ENCODE measurements around the gene BLOC1S3. TPM values are rescaled to one million over a fixed set of nuclear protein-coding genes. Genes with fewer than 3 reads are reported as not detected.

Gene BLOC1S3
- total RNA-seq, 2 experiments from 2014 or later = 11.9 to 14.3 TPM

- CTCF ChIA-PET = no interaction called here
- POLR2A ChIA-PET = no interaction called here
Observed at GRCh38 chr19:45145270-45146189, 33.1 kb upstream of the BLOC1S3 start.

DNA sequence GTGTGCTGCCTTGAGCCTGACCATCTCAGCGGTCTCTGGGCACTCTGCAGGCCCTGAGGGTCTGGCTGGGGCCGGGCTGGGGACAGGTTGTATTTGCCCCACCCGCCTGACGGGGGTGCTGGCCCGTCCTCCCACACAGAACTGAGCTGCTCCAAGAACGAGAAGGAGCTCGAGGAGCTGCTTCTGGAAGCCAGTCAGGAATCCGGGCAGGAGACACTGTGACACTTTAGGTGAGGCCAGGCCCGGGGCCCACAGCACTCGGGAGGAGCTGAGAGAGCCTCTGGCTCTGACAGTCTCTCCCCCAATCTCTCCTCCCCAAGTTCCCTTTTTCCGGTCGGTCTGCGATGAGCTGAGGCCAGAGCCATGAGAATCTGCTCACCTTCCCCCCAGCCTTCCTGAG, 32.3 kb upstream of the BLOC1S3 start:
- CTCF ChIA-PET = interaction anchor here (1.1 kb wide), 1 partner anchor 15 kb away, joined by 4 read pairs; no protein-coding TSS in a partner anchor

GRCh38 chr19:45146741-45147205, 31.8 kb upstream of the BLOC1S3 start:
- ChIA-PET CTCF (interaction anchor here (1.1 kb wide), 1 partner anchor 16 kb away, joined by 4 read pairs; no protein-coding TSS in a partner anchor), POLR2A (interaction anchor here (0.7 kb wide), 1 partner anchor 241 kb away, joined by 4 read pairs; the partner anchor contains the start of gene APOE)

More for the DNA sequence above, 32.3 kb upstream of the BLOC1S3 start:
- POLR2A ChIA-PET = interaction anchor here (0.7 kb wide), 1 partner anchor 241 kb away, joined by 4 read pairs; the partner anchor contains the start of gene APOE

DNA sequence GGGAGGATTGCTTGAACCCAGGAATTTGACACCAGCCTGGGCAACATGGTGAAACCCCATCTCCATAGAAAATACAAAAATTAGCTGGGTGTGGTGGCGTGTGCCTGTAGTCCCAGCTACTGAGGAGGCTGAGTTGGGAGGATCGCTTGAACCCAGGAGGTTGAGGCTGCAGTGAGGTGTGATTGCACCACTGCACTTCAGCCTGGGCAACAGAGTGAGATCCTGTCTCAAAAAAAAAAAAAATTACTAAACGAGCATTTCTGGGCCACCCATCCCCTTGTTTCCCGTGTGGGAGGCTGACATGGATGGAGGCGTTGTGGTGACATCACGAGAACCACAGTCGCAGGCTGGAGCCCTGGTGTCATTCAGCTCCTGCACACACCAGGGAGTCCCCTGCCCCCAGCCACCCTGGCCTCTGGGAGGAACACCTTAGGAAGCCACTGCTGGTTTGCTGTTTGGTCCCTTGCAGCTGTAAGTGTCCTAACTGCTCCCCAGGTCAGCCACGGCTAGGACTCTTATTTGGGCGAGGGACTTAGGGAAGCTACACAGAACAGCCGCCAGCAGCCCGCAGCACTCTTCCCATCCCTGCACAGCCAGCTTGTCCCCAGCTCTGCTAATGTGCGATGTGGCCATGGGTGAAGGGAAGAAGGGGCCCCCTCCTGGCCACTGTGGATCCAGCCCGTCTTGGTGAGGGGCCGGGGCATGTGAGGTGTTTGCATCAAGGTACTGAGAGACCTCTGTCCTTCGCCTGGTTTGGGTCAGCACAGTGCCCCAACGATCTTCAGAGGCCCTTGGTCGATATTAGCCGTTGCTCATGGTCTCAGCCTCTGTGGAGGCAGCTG, 30.5 kb upstream of the BLOC1S3 start:
- POLR2A ChIA-PET = no interaction called here
- CTCF ChIA-PET = no interaction called here

GRCh38 chr19:45149129-45149528, 29.5 kb upstream of the BLOC1S3 start:
- CTCF ChIA-PET = interaction anchor here (0.6 kb wide), 1 partner anchor 57 kb away, joined by 3 read pairs; no protein-coding TSS in a partner anchor
- POLR2A ChIA-PET = interaction anchor here (0.6 kb wide), 1 partner anchor 28 kb away, joined by 5 read pairs; no protein-coding TSS in a partner anchor

- CTCF ChIA-PET = interaction anchor here (0.5 kb wide), 1 partner anchor 12 kb away, joined by 3 read pairs; no protein-coding TSS in a partner anchor
- POLR2A ChIA-PET = no interaction called here
Observed at GRCh38 chr19:45150180-45150579, 28.4 kb upstream of the BLOC1S3 start.

- ChIA-PET POLR2A (no interaction called here), CTCF (no interaction called here)
Observed at GRCh38 chr19:45150751-45151281, 27.8 kb upstream of the BLOC1S3 start.

DNA sequence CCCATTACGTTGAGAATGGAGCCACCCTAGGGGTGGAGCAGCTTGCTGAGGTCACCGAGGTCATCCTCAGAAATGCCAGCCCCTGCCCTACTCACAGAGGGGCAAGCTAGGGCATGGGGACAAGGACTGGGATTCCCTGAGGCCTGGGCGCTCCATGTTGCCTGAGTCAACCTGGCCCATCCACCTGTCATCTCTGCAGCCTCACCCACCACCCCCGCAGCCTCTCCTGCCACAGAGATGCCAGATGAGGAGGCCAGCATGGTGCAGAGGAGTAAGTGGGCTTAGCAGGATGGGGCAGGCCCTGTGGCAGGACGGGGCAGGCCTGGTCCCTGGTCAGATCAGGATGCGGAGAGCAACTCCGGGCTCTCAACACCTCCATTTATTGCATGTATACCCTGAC, 27.3 kb upstream of the BLOC1S3 start:
- ChIA-PET POLR2A (no interaction called here), CTCF (interaction anchor here (0.5 kb wide), 1 partner anchor 188 kb away, joined by 3 read pairs; no protein-coding TSS in a partner anchor)

GRCh38 chr19:45151821-45152503, 26.6 kb upstream of the BLOC1S3 start:
- ChIA-PET CTCF (interaction anchor here (0.5 to 1.7 kb wide), 4 partner anchors 33 to 187 kb away, joined by 3 to 4 read pairs (median 3); partner anchors contain the start of gene GEMIN7), POLR2A (interaction anchor here (1.3 kb wide), 1 partner anchor 73 kb away, joined by 4 read pairs; the partner anchor contains the start of gene GEMIN7)

GRCh38 chr19:45152504-45153338, 25.9 kb upstream of the BLOC1S3 start:
- ChIA-PET CTCF (interaction anchor here (0.7 to 1.7 kb wide), 4 partner anchors 9 to 74 kb away, joined by 3 to 4 read pairs (median 4); partner anchors contain the start of gene GEMIN7), POLR2A (interaction anchor here (0.6 to 1.4 kb wide), 4 partner anchors 12 to 1369 kb away, joined by 3 to 5 read pairs (median 4); partner anchors contain the start of gene GEMIN7)

GRCh38 chr19:45153339-45154063, 25.1 kb upstream of the BLOC1S3 start:
- ChIA-PET POLR2A (interaction anchor here (1.3 to 1.4 kb wide), 2 partner anchors 11 to 75 kb away, joined by 4 read pairs; partner anchors contain the start of gene GEMIN7), CTCF (interaction anchor here (0.7 to 1.7 kb wide), 5 partner anchors 9 to 75 kb away, joined by 3 to 4 read pairs (median 4); partner anchors contain the start of gene GEMIN7)

DNA sequence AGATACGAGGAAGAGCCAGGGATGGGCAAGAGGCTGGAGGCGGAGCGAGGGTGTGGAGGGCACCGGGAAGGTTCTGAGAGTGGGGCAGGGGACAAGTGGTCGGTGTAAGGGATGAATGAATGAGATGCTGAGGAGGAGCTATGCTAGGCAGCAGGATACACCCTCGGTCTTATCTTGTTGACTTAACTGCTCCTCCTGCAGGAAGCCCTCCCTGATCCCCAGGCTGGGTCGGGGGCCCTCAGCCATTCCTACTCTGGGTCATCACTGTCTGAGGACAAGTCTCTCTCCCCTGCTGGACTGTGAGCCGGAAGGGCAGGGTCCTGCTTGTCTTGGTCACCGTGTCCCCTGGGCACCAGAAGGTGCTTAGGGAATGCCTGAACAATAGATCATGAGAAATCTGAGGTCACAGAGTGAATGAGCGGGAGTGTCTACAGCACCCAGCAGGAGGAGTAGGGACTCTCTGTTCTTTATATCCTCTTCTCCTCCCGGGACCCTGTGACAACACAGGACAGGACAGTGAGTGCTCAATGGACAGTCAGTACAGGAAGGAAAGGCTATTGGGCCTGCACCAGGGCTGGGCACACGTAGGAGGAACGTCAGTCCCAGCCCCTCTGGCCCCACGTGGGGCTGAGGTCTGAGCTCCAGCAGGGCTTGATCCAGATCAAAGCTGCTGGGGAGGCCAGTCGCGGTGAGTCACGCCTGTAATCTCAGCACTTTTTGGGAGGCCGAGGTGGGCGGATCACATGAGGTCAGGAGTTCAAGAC, 24.3 kb upstream of the BLOC1S3 start:
- ChIA-PET POLR2A (interaction anchor here (1.4 kb wide), 1 partner anchor 10 kb away, joined by 4 read pairs; no protein-coding TSS in a partner anchor), CTCF (interaction anchor here (1.2 kb wide), 1 partner anchor 11 kb away, joined by 4 read pairs; no protein-coding TSS in a partner anchor)

DNA sequence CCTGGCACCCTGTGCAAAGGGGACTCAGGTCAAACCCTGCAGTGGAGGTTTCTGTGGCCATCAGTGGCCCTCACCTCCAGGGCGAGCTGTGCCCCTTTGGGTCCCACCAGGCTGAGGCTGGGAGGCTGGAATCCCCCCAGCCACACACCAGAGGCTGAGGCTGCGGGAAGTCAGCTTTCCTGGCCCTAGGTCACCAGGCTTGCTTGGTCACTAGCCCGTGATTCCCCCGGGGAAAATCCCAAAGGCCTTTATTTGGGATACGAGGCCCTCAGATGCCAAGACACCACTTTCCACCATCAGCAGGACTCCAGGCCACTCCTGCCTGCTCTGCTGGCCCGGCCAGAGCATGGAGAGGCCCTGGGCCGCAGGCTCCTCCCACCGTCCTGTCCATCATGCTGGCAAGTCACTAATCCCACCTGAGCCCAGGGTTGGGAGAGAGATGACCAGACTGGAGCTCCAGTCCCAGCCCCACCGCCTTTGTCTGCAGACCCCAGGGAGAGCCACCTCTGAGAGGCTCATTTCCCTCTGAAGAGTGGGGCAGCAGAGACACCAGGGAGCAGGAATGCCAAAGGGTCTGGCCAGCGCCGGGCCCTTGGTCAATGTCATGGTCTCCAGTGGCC, 22.5 kb upstream of the BLOC1S3 start:
- CTCF ChIA-PET = interaction anchor here (0.6 kb wide), 1 partner anchor 76 kb away, joined by 3 read pairs; no protein-coding TSS in a partner anchor
- POLR2A ChIA-PET = no interaction called here

GRCh38 chr19:45156751-45157150, 21.8 kb upstream of the BLOC1S3 start:
- ChIA-PET CTCF (no interaction called here), POLR2A (no interaction called here)

GRCh38 chr19:45158503-45159209, 19.9 kb upstream of the BLOC1S3 start:
- CTCF ChIA-PET = no interaction called here
- POLR2A ChIA-PET = no interaction called here

Data from activated CD8-positive, alpha-beta memory T cell treated with anti-CD3 and anti-CD28 coated beads for 36 hours (primary cell).